Mucosa of rectum (tissue), 2 donors: ENCODE results near the gene OSM.

Experiments used
- H3K27ac ChIP-seq, 2 donors: one replicate each; pipeline ENCODE4 v1.7.0; 2013; ENCODE audit warnings: inconsistent platforms in 2 of 2, low read depth in 2 of 2, low read length in 2 of 2
- H3K27me3 ChIP-seq, 2 donors: one replicate each; pipeline ENCODE4 v1.7.0; 2013; ENCODE audit warnings: low read length in 2 of 2; ENCODE audit not compliant: control insufficient read depth in 2 of 2, insufficient read depth in 2 of 2
- H3K36me3 ChIP-seq, 2 donors: one replicate each; pipeline ENCODE4 v1.7.0; 2013; ENCODE audit warnings: low read length in 2 of 2; ENCODE audit not compliant: control insufficient read depth in 2 of 2, insufficient read depth in 2 of 2
- H3K4me1 ChIP-seq, 2 donors: one replicate each; pipeline ENCODE4 v1.7.0; 2013; ENCODE audit warnings: low read length in 2 of 2, mild to moderate bottlenecking in 1 of 2; ENCODE audit not compliant: control insufficient read depth in 2 of 2, insufficient read depth in 2 of 2
- H3K4me3 ChIP-seq, 2 donors: one replicate each; pipeline ENCODE4 v1.7.0; 2013; ENCODE audit warnings: low read length in 2 of 2
- H3K9ac ChIP-seq, 2 donors: one replicate each; pipeline ENCODE4 v1.7.0; 2013; ENCODE audit warnings: low read length in 2 of 2, low read depth in 1 of 2, mild to moderate bottlenecking in 1 of 2
- H3K9me3 ChIP-seq, 2 donors: one replicate each; pipeline ENCODE4 v1.7.0; 2013; ENCODE audit warnings: low read length in 2 of 2; ENCODE audit not compliant: control insufficient read depth in 2 of 2
- donor health status: healthy.
- donor health status: Normal muscosa, but diverticular disease.

The OSM gene

GRCh38 chr22:30228509-30229359 is 37.9 kb downstream of the OSM start:
- Histone ChIP-seq H3K4me1 (no peaks in the 10 kb centered on the region), H3K36me3 (no peaks in the 10 kb centered on the region), H3K4me3 (no peak overlapping the region), H3K27me3 (peaks cover 0 to 10% of the 10 kb centered on the region in 2 donors), H3K9me3 (no peaks in the 10 kb centered on the region), H3K9ac (no peak overlapping the region), H3K27ac (no peak overlapping the region)

- H3K4me1 ChIP-seq: no peaks in the 10 kb centered on the region
- H3K27ac ChIP-seq: no peak overlapping the region
- H3K9me3 ChIP-seq: no peaks in the 10 kb centered on the region
- no peak overlapping the region for H3K4me3 ChIP-seq
- peaks cover 0 to 10% of the 10 kb centered on the region in 2 donors for H3K27me3 ChIP-seq
- H3K36me3 ChIP-seq: no peaks in the 10 kb centered on the region
- H3K9ac ChIP-seq: no peak overlapping the region
Observed at GRCh38 chr22:30227438-30228228, 39.0 kb downstream of the OSM start.

- H3K27me3 ChIP-seq: peaks cover 0 to 10% of the 10 kb centered on the region in 2 donors
Observed at GRCh38 chr22:30226192-30226832, 40.3 kb downstream of the OSM start.

GRCh38 chr22:30225220-30225927 is 41.3 kb downstream of the OSM start:
- Histone ChIP-seq H3K4me3 (no peak overlapping the region), H3K36me3 (no peaks in the 10 kb centered on the region), H3K4me1 (peaks cover 0 to 4% of the 10 kb centered on the region in 2 donors), H3K27me3 (peaks cover 0 to 14% of the 10 kb centered on the region in 2 donors), H3K9ac (no peak overlapping the region), H3K9me3 (no peaks in the 10 kb centered on the region), H3K27ac (no peak overlapping the region)

More at GRCh38 chr22:30226192-30226832, 40.3 kb downstream of the OSM start:
- Histone ChIP-seq H3K36me3 (no peaks in the 10 kb centered on the region), H3K4me1 (no peaks in the 10 kb centered on the region), H3K4me3 (no peak overlapping the region), H3K9me3 (no peaks in the 10 kb centered on the region), H3K27ac (no peak overlapping the region), H3K9ac (no peak overlapping the region)

- no peak overlapping the region for H3K9ac ChIP-seq
- peak overlapping the region in 1 of 2 donors; percentile 4 for H3K27ac ChIP-seq
- no peaks in the 10 kb centered on the region for H3K9me3 ChIP-seq
- no peak overlapping the region for H3K4me3 ChIP-seq
- no peaks in the 10 kb centered on the region for H3K36me3 ChIP-seq
- peaks cover 0 to 6% of the 10 kb centered on the region in 2 donors for H3K4me1 ChIP-seq
- H3K27me3 ChIP-seq: peaks cover 0 to 14% of the 10 kb centered on the region in 2 donors
Observed at GRCh38 chr22:30224161-30224857, 42.3 kb downstream of the OSM start.

GRCh38 chr22:30223303-30223702 is 43.3 kb downstream of the OSM start:
- no peaks in the 10 kb centered on the region for H3K9me3 ChIP-seq
- H3K27me3 ChIP-seq: peaks cover 0 to 11% of the 10 kb centered on the region in 2 donors
- no peak overlapping the region for H3K4me3 ChIP-seq
- H3K27ac ChIP-seq: no peak overlapping the region
- no peak overlapping the region for H3K9ac ChIP-seq
- peaks cover 0 to 6% of the 10 kb centered on the region in 2 donors for H3K4me1 ChIP-seq
- H3K36me3 ChIP-seq: no peaks in the 10 kb centered on the region

- Histone ChIP-seq H3K36me3 (no peaks in the 10 kb centered on the region), H3K9me3 (no peaks in the 10 kb centered on the region), H3K9ac (no peak overlapping the region), H3K27me3 (peaks cover 0 to 11% of the 10 kb centered on the region in 2 donors), H3K4me1 (peaks cover 0 to 6% of the 10 kb centered on the region in 2 donors), H3K27ac (no peak overlapping the region), H3K4me3 (no peak overlapping the region)
Observed at GRCh38 chr22:30222321-30222720, 44.3 kb downstream of the OSM start.

GRCh38 chr22:30221121-30221992 is 45.3 kb downstream of the OSM start:
- Histone ChIP-seq H3K9ac (no peak overlapping the region), H3K4me3 (no peak overlapping the region), H3K27me3 (peaks cover 0 to 11% of the 10 kb centered on the region in 2 donors), H3K27ac (peak overlapping the region in 1 of 2 donors; percentile 43), H3K4me1 (peaks cover 0 to 6% of the 10 kb centered on the region in 2 donors), H3K9me3 (no peaks in the 10 kb centered on the region), H3K36me3 (no peaks in the 10 kb centered on the region)
